SU-DHL-6 (cell line): ENCODE data around the gene GPR42.

Experiments
- H2AFZ ChIP-seq: fragments of 200-600 bp; sonication (generic); 2 replicates; pipeline ENCODE4 v1.6.1; 2014; ENCODE audit warnings: low read depth, mild to moderate bottlenecking, moderate library complexity, mixed read lengths, antibody characterized with exemption, low read length; ENCODE audit not compliant: severe bottlenecking
- H3F3A ChIP-seq: fragments of 200-600 bp; shearing (Covaris generic); 2 replicates; pipeline ENCODE4 v1.6.0; 2016; ENCODE audit warnings: antibody characterized with exemption, mild to moderate bottlenecking; ENCODE audit not compliant: insufficient read depth
- H3K27ac ChIP-seq: fragments of 200-600 bp; sonication (generic); 2 replicates; pipeline ENCODE4 v1.5.1; 2016; ENCODE audit warnings: low read depth, mild to moderate bottlenecking, low read length, moderate library complexity, mixed read lengths
- H3K27me3 ChIP-seq: fragments of 200-600 bp; sonication (generic), shearing (Covaris generic); 2 replicates; pipeline ENCODE4 v1.6.0; 2014; ENCODE audit warnings: mild to moderate bottlenecking, low read length
- H3K36me3 ChIP-seq: fragments of 200-600 bp; sonication (generic); 2 replicates; pipeline ENCODE4 v1.6.1; 2014; ENCODE audit warnings: mild to moderate bottlenecking, low read length, mixed read lengths
- H3K4me2 ChIP-seq: fragments of 300-600, 200-600 bp; shearing (Covaris generic), sonication (generic); 2 replicates; pipeline ENCODE4 v1.6.0; 2014; ENCODE audit warnings: low read length, low read depth, mild to moderate bottlenecking; ENCODE audit not compliant: poor library complexity, severe bottlenecking
- H3K4me3 ChIP-seq: fragments of 200-600 bp; sonication (generic); 2 replicates; pipeline ENCODE4 v1.5.1; 2014; ENCODE audit warnings: antibody characterized with exemption, low read length, mild to moderate bottlenecking, mixed read lengths; ENCODE audit not compliant: insufficient read depth, poor library complexity, severe bottlenecking
- H3K79me2 ChIP-seq: fragments of 200-600 bp; sonication (generic); 2 replicates; pipeline ENCODE4 v1.6.1; 2014; ENCODE audit warnings: mild to moderate bottlenecking, low read length, moderate library complexity; ENCODE audit not compliant: insufficient read depth
- H3K9ac ChIP-seq: fragments of 200-600 bp; sonication (generic); 2 replicates; pipeline ENCODE4 v1.7.0; 2014; ENCODE audit warnings: mild to moderate bottlenecking, low read length
- H3K9me2 ChIP-seq: fragments of 200-600 bp; sonication (generic); replicated peaks from 2 replicates; pipeline ENCODE4 v1.6.1; 2014; ENCODE audit warnings: low read length; ENCODE audit not compliant: insufficient read depth
- H3K9me3 ChIP-seq: fragments of 200-600 bp; sonication (generic); 2 replicates; pipeline ENCODE4 v1.6.1; 2014; ENCODE audit warnings: low read length, mixed read lengths; ENCODE audit not compliant: insufficient read depth
- H4K20me1 ChIP-seq: fragments of 200-600 bp; sonication (generic); 2 replicates; pipeline ENCODE4 v1.6.1; 2014; ENCODE audit warnings: low read depth, mild to moderate bottlenecking, antibody characterized with exemption, low read length, moderate library complexity, mixed read lengths
- EZH2phosphoT487 ChIP-seq: fragments of 200-600 bp; sonication (generic), shearing (Covaris generic); conservative IDR thresholded peaks from 2 replicates; pipeline ENCODE4 v1.6.1; 2018; ENCODE audit warnings: mild to moderate bottlenecking, antibody characterized with exemption, low read length, moderate library complexity, mixed read lengths
- TF ChIP-seq, protein P1 (sequence below): fragments of 200-600 bp; sonication (generic); IDR thresholded peaks from one replicate; pipeline ENCODE4 v1.5.1; 2017; ENCODE audit warnings: antibody characterized with exemption, mild to moderate bottlenecking, low read length, moderate library complexity; ENCODE audit not compliant: insufficient read depth, poor library complexity, severe bottlenecking

Gene GPR42

DNA sequence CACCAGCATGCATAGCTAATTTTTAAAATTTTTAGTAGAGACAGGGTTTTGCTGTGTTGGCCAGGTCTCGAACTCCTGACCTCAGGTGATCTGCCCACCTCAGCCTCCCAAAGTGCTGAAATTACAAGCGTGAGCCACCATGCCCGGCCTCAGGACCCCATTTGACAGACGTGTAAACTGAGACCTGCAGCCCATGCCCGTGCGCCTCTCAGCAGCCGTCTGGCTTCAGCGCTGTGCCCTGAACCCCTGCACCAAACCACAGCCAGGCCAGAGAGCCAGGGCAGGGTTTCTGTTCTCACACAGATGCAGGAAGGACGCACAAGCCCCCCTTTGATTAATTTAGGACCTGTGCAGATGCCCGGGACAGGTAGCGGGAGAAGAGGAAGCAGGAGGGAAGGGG lies 30.4 kb upstream of the GPR42 start:
- Histone ChIP-seq H3F3A (peaks cover 15% of the 10 kb centered on the region; the same call in 1 of the 2 replicates), H3K79me2 (0 out of 2 replicates have a peak, but pooled peaks cover 12% of the 10 kb centered on the region)

DNA sequence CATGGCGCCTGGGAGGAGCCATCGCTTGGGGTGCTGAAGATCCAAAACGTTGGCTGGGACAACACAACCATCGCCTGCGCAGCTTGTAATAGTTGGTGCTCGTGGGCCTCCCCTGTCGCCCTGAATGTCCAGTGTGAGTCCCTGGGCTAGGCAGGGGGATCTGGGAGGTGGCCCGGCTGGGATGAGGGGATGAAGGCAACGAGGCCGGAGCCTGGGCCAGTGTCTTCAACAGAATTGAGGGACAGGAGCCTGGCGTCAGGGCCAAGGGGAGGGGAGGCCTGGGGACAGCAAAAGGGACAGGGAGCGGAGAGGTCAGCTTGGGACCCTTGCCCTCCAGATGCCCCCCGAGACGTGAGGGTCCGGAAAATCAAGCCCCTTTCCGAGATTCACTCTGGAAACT lies 29.9 kb upstream of the GPR42 start:
- Histone ChIP-seq H3K36me3 (peaks cover 27% of the 10 kb centered on the region), H3K9ac (no peak overlapping the region), H2AFZ (no peak overlapping the region), H3F3A (peaks cover 19% of the 10 kb centered on the region), H3K79me2 (0 out of 2 replicates have a peak, but pooled peaks cover 7% of the 10 kb centered on the region), H3K27ac (no peak overlapping the region), H3K4me2 (no peak overlapping the region), H4K20me1 (peaks cover 7% of the 10 kb centered on the region; the same call in 1 of the 2 replicates), H3K4me3 (no peak overlapping the region), H3K27me3 (no peaks in the 10 kb centered on the region), H3K9me2 (no peaks in the 10 kb centered on the region), H3K9me3 (no peaks in the 10 kb centered on the region)
- TF ChIP-seq EZH2phosphoT487, result no peak
- TF ChIP-seq, protein P1, sequence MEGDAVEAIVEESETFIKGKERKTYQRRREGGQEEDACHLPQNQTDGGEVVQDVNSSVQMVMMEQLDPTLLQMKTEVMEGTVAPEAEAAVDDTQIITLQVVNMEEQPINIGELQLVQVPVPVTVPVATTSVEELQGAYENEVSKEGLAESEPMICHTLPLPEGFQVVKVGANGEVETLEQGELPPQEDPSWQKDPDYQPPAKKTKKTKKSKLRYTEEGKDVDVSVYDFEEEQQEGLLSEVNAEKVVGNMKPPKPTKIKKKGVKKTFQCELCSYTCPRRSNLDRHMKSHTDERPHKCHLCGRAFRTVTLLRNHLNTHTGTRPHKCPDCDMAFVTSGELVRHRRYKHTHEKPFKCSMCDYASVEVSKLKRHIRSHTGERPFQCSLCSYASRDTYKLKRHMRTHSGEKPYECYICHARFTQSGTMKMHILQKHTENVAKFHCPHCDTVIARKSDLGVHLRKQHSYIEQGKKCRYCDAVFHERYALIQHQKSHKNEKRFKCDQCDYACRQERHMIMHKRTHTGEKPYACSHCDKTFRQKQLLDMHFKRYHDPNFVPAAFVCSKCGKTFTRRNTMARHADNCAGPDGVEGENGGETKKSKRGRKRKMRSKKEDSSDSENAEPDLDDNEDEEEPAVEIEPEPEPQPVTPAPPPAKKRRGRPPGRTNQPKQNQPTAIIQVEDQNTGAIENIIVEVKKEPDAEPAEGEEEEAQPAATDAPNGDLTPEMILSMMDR, result no peak

More for the DNA sequence above, 30.4 kb upstream of the GPR42 start:
- Histone ChIP-seq H3K4me2 (no peak overlapping the region), H3K27ac (no peak overlapping the region), H3K4me3 (no peak overlapping the region), H3K36me3 (peaks cover 22% of the 10 kb centered on the region), H3K9me3 (no peaks in the 10 kb centered on the region), H3K9ac (no peak overlapping the region), H2AFZ (no peak overlapping the region), H3K9me2 (no peaks in the 10 kb centered on the region), H4K20me1 (peaks cover 7% of the 10 kb centered on the region; the same call in 1 of the 2 replicates), H3K27me3 (no peaks in the 10 kb centered on the region)
- TF ChIP-seq EZH2phosphoT487, result no peak
- TF ChIP-seq, protein P1, result no peak

DNA sequence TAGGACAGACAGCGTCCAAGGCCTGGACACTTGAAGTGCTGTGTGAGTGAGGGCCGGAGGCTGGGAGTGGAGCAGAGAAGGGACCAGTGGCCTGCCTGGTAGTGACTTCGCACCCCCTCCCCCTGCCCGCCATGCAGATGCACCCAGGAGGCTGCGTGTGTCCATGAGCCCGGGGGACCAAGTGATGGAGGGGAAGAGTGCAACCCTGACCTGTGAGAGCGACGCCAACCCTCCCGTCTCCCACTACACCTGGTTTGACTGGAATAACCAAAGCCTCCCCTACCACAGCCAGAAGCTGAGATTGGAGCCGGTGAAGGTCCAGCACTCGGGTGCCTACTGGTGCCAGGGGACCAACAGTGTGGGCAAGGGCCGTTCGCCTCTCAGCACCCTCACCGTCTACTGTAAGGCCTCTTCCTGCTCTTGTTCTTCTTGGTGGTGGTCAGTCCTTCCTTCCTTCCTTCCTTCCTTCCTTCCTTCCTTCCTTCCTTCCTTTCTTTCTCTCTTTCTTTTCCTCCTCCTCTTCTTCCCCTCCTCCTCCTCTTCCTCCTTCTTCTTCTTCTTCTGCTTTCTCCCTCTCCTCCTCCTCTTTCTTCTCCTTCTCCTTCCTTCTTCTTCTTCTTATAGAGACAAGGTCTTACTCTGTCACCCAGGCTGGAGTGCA lies 29.2 kb upstream of the GPR42 start:
- no peaks in the 10 kb centered on the region for H3K27me3 ChIP-seq
- no peak overlapping the region for H3K27ac ChIP-seq
- TF ChIP-seq EZH2phosphoT487, result no peak
- TF ChIP-seq, protein P1, result no peak
- no peak overlapping the region for H3K4me3 ChIP-seq
- peaks cover 26% of the 10 kb centered on the region for H3F3A ChIP-seq
- H3K9ac ChIP-seq, result no peak overlapping the region
- H3K79me2 ChIP-seq, result 0 out of 2 replicates have a peak, but pooled peaks cover under 1% of the 10 kb centered on the region
- H3K4me2 ChIP-seq, result no peak overlapping the region
- no peaks in the 10 kb centered on the region for H3K9me2 ChIP-seq
- peaks cover under 1% of the 10 kb centered on the region; the same call in 1 of the 2 replicates for H4K20me1 ChIP-seq
- H3K36me3 ChIP-seq, result peaks cover 24% of the 10 kb centered on the region
- H2AFZ ChIP-seq, result no peak overlapping the region
- no peaks in the 10 kb centered on the region for H3K9me3 ChIP-seq
